Naive thymus-derived CD4-positive, alpha-beta T cell (primary cell): ENCODE data around the gene PLA2G15. TPM values are rescaled to one million over a fixed set of nuclear protein-coding genes. Genes with fewer than 3 reads are reported as not detected.

ENCODE experiments used
- ATAC-seq: fragments of 150-1000 bp; cut with Tn5 transposase; 2 replicates; pipeline ENCODE4 v1.10.0; 2021; ENCODE audit warnings: mild to moderate bottlenecking, moderate library complexity
- CTCF ChIA-PET: fragments of 350-600 bp; sonication (Branson Sonifier 250); formaldehyde crosslinking; loops from one replicate; lab custom pipeline; 2021; ENCODE audit warnings: antibody characterized with exemption; lab: Charles Lee
- POLR2A ChIA-PET: fragments of 350-600 bp; sonication (Branson Sonifier 250); formaldehyde crosslinking; loops from one replicate; lab custom pipeline; 2021; ENCODE audit warnings: antibody characterized with exemption, inconsistent platforms; lab: Charles Lee
- DNase-seq, 9 donors: peaks; one replicate each; pipeline versions ENCODE4 v3.0.0 to v3.0.0-alpha.2; 2020 to 2022; ENCODE audit warnings: mixed read lengths in 1 of 9
- H3K27ac ChIP-seq: one replicate; pipeline ENCODE4 v1.7.0; 2013; ENCODE audit warnings: mild to moderate bottlenecking, low read depth, low read length, moderate library complexity
- H3K27me3 ChIP-seq, 2 donors: one replicate each; pipeline ENCODE4 v1.7.0; 2013; ENCODE audit warnings: low read length in 2 of 2, mild to moderate bottlenecking in 2 of 2, moderate library complexity in 2 of 2; ENCODE audit not compliant: control insufficient read depth in 2 of 2, insufficient read depth in 2 of 2
- H3K36me3 ChIP-seq, 3 experiments: 1 replicate in 2 of 3; 2 replicates in 1 of 3; pipeline ENCODE4 v1.7.0; 2013; ENCODE audit warnings: low read length in 3 of 3, mild to moderate bottlenecking in 3 of 3, moderate library complexity in 1 of 3; ENCODE audit not compliant: insufficient read depth in 3 of 3, control insufficient read depth in 2 of 3
- H3K4me1 ChIP-seq, 2 donors: one replicate each; pipeline ENCODE4 v1.7.0; 2013; ENCODE audit warnings: low read length in 2 of 2, mild to moderate bottlenecking in 2 of 2, moderate library complexity in 1 of 2; ENCODE audit not compliant: control insufficient read depth in 2 of 2, insufficient read depth in 2 of 2
- H3K4me3 ChIP-seq: 2 replicates; pipeline ENCODE4 v1.7.0; 2013; ENCODE audit warnings: mild to moderate bottlenecking, low read length
- H3K9me3 ChIP-seq, 3 experiments: 1 replicate in 2 of 3; 2 replicates in 1 of 3; pipeline ENCODE4 v1.7.0; 2013; ENCODE audit warnings: low read length in 3 of 3; ENCODE audit not compliant: control insufficient read depth in 2 of 3
- H3K27ac Mint-ChIP-seq, 9 donors: one replicate each; pipeline ENCODE4 v1.8.0; 2020 to 2022; ENCODE audit warnings: mixed read lengths in 9 of 9, mild to moderate bottlenecking in 8 of 9, moderate library complexity in 5 of 9, inconsistent platforms in 2 of 9
- H3K27me3 Mint-ChIP-seq, 5 donors: one replicate each; pipeline ENCODE4 v1.8.0; 2021 to 2022; ENCODE audit warnings: mixed read lengths in 5 of 5, mild to moderate bottlenecking in 1 of 5
- H3K36me3 Mint-ChIP-seq, 5 donors: one replicate each; pipeline ENCODE4 v1.8.0; 2020 to 2022; ENCODE audit warnings: mixed read lengths in 5 of 5, mild to moderate bottlenecking in 3 of 5, inconsistent platforms in 1 of 5
- H3K4me1 Mint-ChIP-seq, 7 donors: one replicate each; pipeline ENCODE4 v1.8.0; 2020 to 2022; ENCODE audit warnings: mixed read lengths in 7 of 7, mild to moderate bottlenecking in 3 of 7, inconsistent platforms in 1 of 7
- H3K4me3 Mint-ChIP-seq, 10 donors: one replicate each; pipeline ENCODE4 v1.8.0; 2020 to 2022; ENCODE audit warnings: mild to moderate bottlenecking in 10 of 10, mixed read lengths in 10 of 10, moderate library complexity in 6 of 10, inconsistent platforms in 2 of 10
- H3K9me3 Mint-ChIP-seq, 11 donors: one replicate each; pipeline ENCODE4 v1.8.0; 2020 to 2022; ENCODE audit warnings: mixed read lengths in 11 of 11, mild to moderate bottlenecking in 4 of 11, inconsistent platforms in 1 of 11, moderate library complexity in 1 of 11
- intact Hi-C, 2 donors: fragments of 100-400 bp; cut with micrococcal nuclease; formaldehyde crosslinking; loops; one replicate each; pipeline ENCODE4 v1.15.1; 2023
- polyA plus RNA-seq, 2 donors: library from polyadenylated mRNA; unstranded; fragments of 300-500 nt; fragmentation: Illumina TruSeq; gene quantifications; one replicate each; pipeline ENCODE4 v1.2.3, GENCODE V29; 2021
- total RNA-seq, 6 experiments: library from RNA in 5 of 6; stranded (reverse) in 5 of 6; gene quantifications; 1 replicate in 5 of 6; 2 replicates in 1 of 6; pipeline ENCODE4 v1.2.3 and lab custom pipeline; 2021 to 2026

Gene PLA2G15
- total RNA-seq = 10 to 100 TPM in 2 of 5 experiments, 1 to 10 TPM in 3; 8.5 to 16.8 (median 9.9) TPM
- polyA plus RNA-seq = 10 to 100 TPM in 1 of 2 donors, 1 to 10 TPM in 1; 6.8 to 15.6 TPM
- total RNA-seq (lab: John Stamatoyannopoulos, UW) = 7.7 reads per million, percentile 31 among the genes with 10 or more reads in this experiment

- Histone ChIP-seq H3K27ac (peak within 1 kb of the TSS; percentile 68), H3K36me3 (peaks cover 0 to 19% (median 0%) of the 10 kb centered on the region in 3 experiments), H3K4me1 (peaks cover 13 to 14% of the 10 kb centered on the region in 2 donors), H3K4me3 (peak within 1 kb of the TSS; percentile 99), H3K9me3 (no peaks in the 10 kb centered on the region), H3K27me3 (no peaks in the 10 kb centered on the region)
- Mint-ChIP-seq H3K27ac (peak within 1 kb of the TSS; percentile 61 to 94 (median 86)), H3K9me3 (peaks cover 0 to 2% (median 0%) of the 10 kb centered on the region in 11 donors), H3K36me3 (peaks cover 0 to 7% (median 0%) of the 10 kb centered on the region in 5 donors), H3K4me1 (peaks cover 8 to 33% (median 28%) of the 10 kb centered on the region in 7 donors), H3K27me3 (peaks cover 0 to 2% (median 0%) of the 10 kb centered on the region in 5 donors), H3K4me3 (peak within 1 kb of the TSS; percentile 91 to 100 (median 98))
- POLR2A ChIA-PET = interaction anchor here (0.6 to 1.4 kb wide), 9 partner anchors 12 to 352 kb away, joined by 3 to 6 read pairs (median 3); partner anchors contain the start of genes NFATC3, PRMT7, PSKH1 and SLC7A6OS
- intact Hi-C loops = loop anchor here (1.0 to 10.0 kb wide), 9 partner anchors 8 to 760 kb away; partner anchors contain the start of genes SLC7A6OS (in 2 of the 2), AGRP (in 1 of the 2), ATP6V0D1 (in 1 of the 2) and NFATC3 (in 1 of the 2)
- ATAC-seq = peak; percentile 99
- CTCF ChIA-PET = interaction anchor here (0.9 to 2.3 kb wide), 4 partner anchors 16 to 151 kb away, joined by 4 to 9 read pairs (median 8); partner anchors contain the start of gene SLC7A6
- peak; percentile 89 to 96 (median 94) for DNase-seq
Measured at GRCh38 chr16:68244903-68245853, at the start of gene PLA2G15. Gene PLA2G15 (plus strand): TSS chr16:68245373. CDS start chr16:68245427, 54 bp downstream.

DNA sequence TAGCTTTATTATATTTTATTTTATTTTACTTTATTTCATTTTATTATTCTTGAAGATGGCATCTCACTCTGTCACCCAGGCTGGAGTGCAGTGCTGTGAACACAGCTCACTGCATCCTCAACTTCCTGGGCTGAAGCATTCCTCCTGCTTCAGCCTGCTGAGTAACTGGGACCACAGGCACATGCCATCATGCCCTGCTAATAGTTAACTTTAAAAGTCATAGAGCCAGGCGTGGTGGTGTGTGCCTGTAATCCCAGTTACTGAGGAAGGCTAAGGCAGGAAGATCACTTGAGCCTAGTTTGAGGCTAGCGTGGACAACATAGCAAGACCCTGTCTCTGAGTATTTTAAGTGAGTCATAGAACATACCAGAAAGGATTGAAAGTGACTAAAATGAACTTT lies 47.9 kb upstream of the PLA2G15 start:
- ChIA-PET CTCF (interaction anchor here (0.9 kb wide), 2 partner anchors 20 to 31 kb away, joined by 3 to 4 read pairs; no protein-coding TSS in a partner anchor), POLR2A (no interaction called here)
- Histone ChIP-seq H3K36me3 (peaks cover 0 to 19% (median 0%) of the 10 kb centered on the region in 3 experiments), H3K9me3 (no peaks in the 10 kb centered on the region), H3K4me3 (no peak overlapping the region), H3K27me3 (no peaks in the 10 kb centered on the region), H3K27ac (no peak overlapping the region), H3K4me1 (no peaks in the 10 kb centered on the region)
- peaks cover 4 to 33% (median 24%) of the 10 kb centered on the region in 7 donors for H3K4me1 Mint-ChIP-seq
- DNase-seq = no peak
- no peaks in the 10 kb centered on the region for H3K9me3 Mint-ChIP-seq
- H3K27ac Mint-ChIP-seq = peak overlapping the region in 1 of 9 donors; percentile 12
- intact Hi-C loops = no loop called here
- peaks cover 5 to 22% (median 13%) of the 10 kb centered on the region in 5 donors for H3K36me3 Mint-ChIP-seq
- no peak overlapping the region for H3K4me3 Mint-ChIP-seq
- no peaks in the 10 kb centered on the region for H3K27me3 Mint-ChIP-seq
- no peak for ATAC-seq

GRCh38 chr16:68200088-68200783 lies 44.9 kb upstream of the PLA2G15 start:
- ATAC-seq (no peak), DNase-seq (no peak)
- Histone ChIP-seq H3K36me3 (peaks cover 0 to 9% (median 0%) of the 10 kb centered on the region in 3 experiments), H3K9me3 (no peaks in the 10 kb centered on the region), H3K4me3 (no peak overlapping the region), H3K27ac (no peak overlapping the region), H3K4me1 (no peaks in the 10 kb centered on the region), H3K27me3 (no peaks in the 10 kb centered on the region)
- ChIA-PET POLR2A (interaction anchor here (1.0 kb wide), 1 partner anchor 11 kb away, joined by 3 read pairs; no protein-coding TSS in a partner anchor), CTCF (interaction anchor here (0.6 to 1.6 kb wide), 2 partner anchors 13 to 107 kb away, joined by 3 to 4 read pairs; no protein-coding TSS in a partner anchor)
- Mint-ChIP-seq H3K36me3 (peaks cover 0 to 12% (median 4%) of the 10 kb centered on the region in 5 donors), H3K27ac (peak overlapping the region in 8 of 9 donors; percentile 7 to 78 (median 24)), H3K9me3 (no peaks in the 10 kb centered on the region), H3K27me3 (no peaks in the 10 kb centered on the region), H3K4me3 (no peak overlapping the region), H3K4me1 (peaks cover 4 to 42% (median 20%) of the 10 kb centered on the region in 7 donors)
- intact Hi-C loops = no loop called here

GRCh38 chr16:68202091-68202519 lies 43.1 kb upstream of the PLA2G15 start:
- intact Hi-C loops = no loop called here
- Mint-ChIP-seq H3K9me3 (no peaks in the 10 kb centered on the region), H3K27me3 (no peaks in the 10 kb centered on the region), H3K36me3 (peaks cover 0 to 14% (median 7%) of the 10 kb centered on the region in 5 donors), H3K27ac (peak overlapping the region in 5 of 9 donors; percentile 32 to 85 (median 71)), H3K4me1 (peaks cover 6 to 52% (median 30%) of the 10 kb centered on the region in 7 donors), H3K4me3 (no peak overlapping the region)
- no peak overlapping the region for H3K27ac ChIP-seq
- no peaks in the 10 kb centered on the region for H3K27me3 ChIP-seq
- CTCF ChIA-PET = no interaction called here
- H3K4me3 ChIP-seq = no peak overlapping the region
- no peak for ATAC-seq
- POLR2A ChIA-PET = interaction anchor here (1.1 kb wide), 2 partner anchors 9 to 17 kb away, joined by 4 to 6 read pairs; no protein-coding TSS in a partner anchor
- no peaks in the 10 kb centered on the region for H3K9me3 ChIP-seq
- H3K4me1 ChIP-seq = no peaks in the 10 kb centered on the region
- H3K36me3 ChIP-seq = peaks cover 0 to 9% (median 0%) of the 10 kb centered on the region in 3 experiments
- no peak for DNase-seq

DNA sequence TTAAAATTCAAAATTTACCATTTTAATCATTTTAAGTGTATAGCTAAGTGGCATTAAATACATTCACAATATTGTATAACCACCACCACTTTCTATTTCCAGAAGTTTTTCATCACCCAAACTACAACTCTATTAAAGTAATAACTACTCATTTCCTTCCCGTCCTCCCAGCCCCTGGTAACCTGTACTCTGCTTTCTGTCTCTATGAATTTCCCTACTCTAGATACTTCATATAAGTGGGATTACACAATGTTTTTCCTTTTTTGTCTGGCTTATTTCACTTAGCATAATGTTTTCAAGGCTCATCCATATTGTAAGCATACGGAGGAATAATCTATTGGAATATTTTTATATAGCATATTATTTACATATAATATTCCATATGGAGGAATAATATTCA lies 38.9 kb upstream of the PLA2G15 start:
- Mint-ChIP-seq H3K4me3 (no peak overlapping the region), H3K36me3 (peaks cover 0 to 20% (median 4%) of the 10 kb centered on the region in 5 donors), H3K27ac (peak overlapping the region in 5 of 9 donors; percentile 7 to 84 (median 48)), H3K4me1 (peaks cover 23 to 64% (median 46%) of the 10 kb centered on the region in 7 donors), H3K27me3 (no peaks in the 10 kb centered on the region), H3K9me3 (no peaks in the 10 kb centered on the region)
- Histone ChIP-seq H3K4me1 (peaks cover 0 to 20% of the 10 kb centered on the region in 2 donors), H3K36me3 (peaks cover 0 to 8% (median 0%) of the 10 kb centered on the region in 3 experiments), H3K27ac (no peak overlapping the region), H3K4me3 (no peak overlapping the region), H3K27me3 (no peaks in the 10 kb centered on the region), H3K9me3 (no peaks in the 10 kb centered on the region)
- CTCF ChIA-PET = no interaction called here
- POLR2A ChIA-PET = interaction anchor here (0.7 kb wide), 1 partner anchor 38 kb away, joined by 3 read pairs; no protein-coding TSS in a partner anchor
- no peak for ATAC-seq
- DNase-seq = no peak
- intact Hi-C loops = no loop called here
